Mononuclear cell (primary cell): ENCODE data around the gene PPDPF. TPM values are rescaled to one million over a fixed set of nuclear protein-coding genes. Genes with fewer than 3 reads are reported as not detected.
"Not testable (repeated sequence)": the region's sequence is repeated elsewhere in the genome, so short reads cannot be mapped to it uniquely, and the experiment has no call there.

Experiments
- H3K27me3 ChIP-seq: 2 replicates; pipeline ENCODE4 v1.6.0; 2011; ENCODE audit warnings: low read length, control low read depth; ENCODE audit not compliant: insufficient read depth
- H3K4me1 ChIP-seq: 2 replicates; pipeline ENCODE4 v1.5.1; 2011; ENCODE audit warnings: mild to moderate bottlenecking, low read length, control low read depth; ENCODE audit not compliant: insufficient read depth
- H3K4me3 ChIP-seq: 2 replicates; pipeline ENCODE4 v1.5.1; 2011; ENCODE audit warnings: mild to moderate bottlenecking, low read length, moderate library complexity
- H3K9me3 ChIP-seq: 2 replicates; pipeline ENCODE4 v1.5.1; 2011; ENCODE audit warnings: low read depth, mild to moderate bottlenecking, control low read depth, low read length
- total RNA-seq: library from RNA; depleted of rRNA; stranded (reverse); fragments of >200 nt; gene quantifications from one replicate; pipeline ENCODE4 v1.2.3, GENCODE V29; 2012

PPDPF gene
- total RNA-seq, 1 donor, result 57.6 TPM

- Histone ChIP-seq H3K4me1 (peaks cover 3% of the 10 kb centered on the region), H3K4me3 (no peak overlapping the region), H3K9me3 (no peaks in the 10 kb centered on the region), H3K27me3 (peaks cover 14% of the 10 kb centered on the region)
Observed at GRCh38 chr20:63502671-63503172, 17.8 kb upstream of the PPDPF start.

- H3K4me1 ChIP-seq, result peaks cover 3% of the 10 kb centered on the region
- no peaks in the 10 kb centered on the region for H3K9me3 ChIP-seq
- H3K27me3 ChIP-seq, result peaks cover 7% of the 10 kb centered on the region
- H3K4me3 ChIP-seq, result no peak overlapping the region
Observed at GRCh38 chr20:63503524-63503923, 17.0 kb upstream of the PPDPF start.

DNA sequence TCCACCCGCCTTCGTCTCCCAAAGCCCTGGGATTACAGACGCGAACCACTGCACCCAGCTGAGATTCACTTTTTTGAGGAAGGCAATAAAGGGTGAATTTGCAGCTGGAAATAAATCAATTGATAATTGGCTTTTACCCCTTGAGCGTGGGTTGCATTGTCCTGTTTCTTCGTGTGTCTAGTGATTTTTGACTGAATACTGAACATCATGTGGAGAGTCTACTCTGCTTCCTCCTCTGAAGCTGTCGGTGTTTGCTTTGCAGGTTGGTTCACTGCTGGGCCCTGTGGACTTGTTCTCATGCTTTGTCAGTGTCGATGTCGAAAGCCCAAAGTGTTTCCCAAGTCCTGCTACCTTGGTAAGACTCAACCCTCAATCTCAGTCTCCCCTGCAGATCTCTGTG lies 15.9 kb upstream of the PPDPF start:
- H3K4me1 ChIP-seq, result no peaks in the 10 kb centered on the region
- no peaks in the 10 kb centered on the region for H3K9me3 ChIP-seq
- H3K27me3 ChIP-seq, result peaks cover 4% of the 10 kb centered on the region
- H3K4me3 ChIP-seq, result no peak overlapping the region

GRCh38 chr20:63505281-63505680 lies 15.3 kb upstream of the PPDPF start:
- H3K4me3 ChIP-seq, result no peak overlapping the region
- no peaks in the 10 kb centered on the region for H3K27me3 ChIP-seq
- H3K9me3 ChIP-seq, result no peaks in the 10 kb centered on the region

DNA sequence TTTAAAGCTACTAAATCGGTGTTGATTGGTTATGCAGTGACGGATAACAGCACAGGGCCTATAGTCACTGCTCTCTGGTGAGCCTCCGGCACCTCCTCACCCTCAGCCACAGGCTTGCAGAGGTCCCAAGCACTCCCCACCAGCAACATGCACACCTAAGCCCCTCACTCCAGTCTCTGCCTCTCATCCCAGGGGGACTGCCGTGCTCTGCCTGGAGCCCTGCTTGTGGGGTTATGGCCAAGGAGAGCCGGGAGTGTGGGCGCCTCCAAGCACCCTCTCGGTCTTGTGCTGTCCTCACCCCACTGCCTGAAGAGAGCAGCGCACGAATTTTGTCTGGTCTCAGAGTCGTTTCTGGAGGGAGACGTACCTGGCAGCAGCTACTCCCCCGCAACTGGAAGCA lies 14.8 kb upstream of the PPDPF start:
- Histone ChIP-seq H3K27me3 (no peaks in the 10 kb centered on the region), H3K9me3 (no peaks in the 10 kb centered on the region), H3K4me1 (no peaks in the 10 kb centered on the region), H3K4me3 (no peak overlapping the region)

More at GRCh38 chr20:63505281-63505680, 15.3 kb upstream of the PPDPF start:
- no peaks in the 10 kb centered on the region for H3K4me1 ChIP-seq

DNA sequence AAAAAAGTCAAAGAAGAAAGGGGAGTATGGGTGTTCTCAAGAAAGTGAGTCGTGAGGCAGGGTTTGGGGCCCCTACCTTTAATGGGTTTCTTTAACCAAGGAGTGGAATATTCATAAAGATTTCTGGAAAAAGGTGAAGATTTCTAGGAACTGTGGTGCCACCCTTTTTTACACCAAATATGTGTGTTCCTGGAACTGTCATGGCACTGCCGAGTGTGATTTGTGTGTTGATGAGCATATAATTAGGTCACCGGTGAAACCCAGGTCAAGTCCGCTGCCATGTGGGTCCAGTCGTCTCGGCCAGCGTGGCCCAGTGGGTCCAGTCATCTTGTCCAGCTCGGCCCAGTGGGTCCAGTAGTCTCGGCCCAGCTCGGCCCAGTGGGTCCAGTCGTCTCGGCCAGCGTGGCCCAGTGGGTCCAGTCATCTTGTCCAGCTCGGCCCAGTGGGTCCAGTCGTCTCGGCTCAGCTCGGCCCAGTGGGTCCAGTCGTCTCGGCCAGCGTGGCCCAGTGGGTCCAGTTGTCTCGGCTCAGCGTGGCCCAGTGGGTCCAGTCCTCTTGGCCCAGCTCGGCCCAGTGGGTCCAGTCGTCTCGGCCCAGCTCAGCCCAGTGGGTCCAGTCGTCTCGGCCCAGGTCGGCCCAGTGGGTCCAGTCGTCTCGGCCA lies 13.4 kb upstream of the PPDPF start:
- H3K4me1 ChIP-seq, result no peaks in the 10 kb centered on the region
- H3K27me3 ChIP-seq, result peaks cover 4% of the 10 kb centered on the region
- no peak overlapping the region for H3K4me3 ChIP-seq
- H3K9me3 ChIP-seq, result no peaks in the 10 kb centered on the region

DNA sequence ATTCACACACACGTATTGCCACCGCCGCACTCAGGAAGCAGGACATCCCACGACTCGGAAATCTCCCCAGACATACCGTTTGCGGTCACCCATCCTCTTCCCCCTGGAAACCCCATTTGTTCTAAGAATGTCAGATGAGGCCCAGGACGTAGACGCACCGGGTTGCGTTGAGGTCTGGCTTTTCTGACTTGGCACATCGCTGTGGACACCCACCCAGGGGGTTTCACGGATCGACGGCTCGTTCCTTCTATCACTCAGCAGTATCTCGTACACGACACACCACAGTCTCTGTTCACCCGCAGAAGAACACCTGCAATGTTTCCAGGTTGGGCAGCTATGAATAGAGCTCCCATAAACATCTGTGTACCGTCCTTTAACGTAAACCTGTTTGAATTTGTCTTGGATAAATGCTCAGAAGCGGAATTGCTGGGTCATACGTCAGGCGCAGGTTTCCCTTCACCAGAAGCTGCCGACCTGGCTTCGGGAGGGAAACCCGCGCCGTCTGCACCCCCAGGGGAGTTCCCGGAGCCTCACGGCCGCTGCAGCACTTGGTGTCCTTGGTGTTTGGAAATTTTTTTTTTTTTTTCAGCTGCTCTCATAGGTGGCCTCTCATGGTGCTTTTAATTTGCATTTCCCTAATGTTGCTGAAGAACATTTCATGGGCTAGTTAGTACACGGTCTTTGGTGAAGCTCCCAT lies 12.3 kb upstream of the PPDPF start:
- no peaks in the 10 kb centered on the region for H3K9me3 ChIP-seq
- H3K4me1 ChIP-seq, result no peaks in the 10 kb centered on the region
- peaks cover 11% of the 10 kb centered on the region for H3K27me3 ChIP-seq
- H3K4me3 ChIP-seq, result no peak overlapping the region

DNA sequence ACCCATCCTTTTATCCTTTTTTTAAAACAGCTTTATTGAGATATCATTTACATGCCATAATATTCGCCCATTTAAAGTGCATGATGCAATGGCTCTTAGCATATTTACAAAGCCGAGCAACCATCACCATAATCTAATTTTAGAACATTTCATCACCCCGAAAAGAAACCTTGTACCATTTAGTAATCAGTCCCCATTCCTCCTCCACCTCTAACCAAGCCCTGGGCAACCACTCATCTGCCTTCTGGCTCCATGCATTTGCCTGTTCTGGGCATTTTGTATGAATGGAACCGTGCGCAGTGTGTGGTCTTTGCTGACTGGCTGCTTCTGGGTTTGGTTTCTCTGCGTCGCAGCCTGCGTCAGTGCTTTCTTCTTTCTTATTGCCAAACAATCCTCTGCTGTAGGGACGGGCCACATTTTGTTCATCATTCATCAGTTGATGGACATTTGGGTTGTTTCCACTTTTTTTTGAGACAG lies 11.4 kb upstream of the PPDPF start:
- no peaks in the 10 kb centered on the region for H3K4me1 ChIP-seq
- H3K27me3 ChIP-seq, result peaks cover 11% of the 10 kb centered on the region
- no peaks in the 10 kb centered on the region for H3K9me3 ChIP-seq

DNA sequence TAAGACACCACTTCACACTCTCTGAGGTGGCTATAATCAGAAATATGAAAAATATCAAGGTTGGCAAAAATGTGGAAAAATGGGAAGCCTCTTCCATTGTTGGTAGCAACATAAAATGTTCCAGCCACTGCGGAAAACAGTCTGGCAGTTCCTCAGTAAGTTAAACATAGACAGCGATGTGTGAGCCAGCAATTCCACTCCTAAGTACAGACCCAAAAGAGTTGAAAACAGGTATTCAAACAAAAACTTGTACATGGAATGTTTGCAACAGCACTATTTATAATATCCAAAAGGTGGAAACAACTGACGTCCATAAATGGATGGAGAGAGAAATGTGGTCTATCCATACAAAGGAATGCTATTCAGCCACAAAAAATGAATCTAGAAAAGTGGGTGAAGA lies 7.4 kb upstream of the PPDPF start:
- Histone ChIP-seq H3K4me1 (no peaks in the 10 kb centered on the region), H3K9me3 (no peaks in the 10 kb centered on the region), H3K27me3 (peaks cover 11% of the 10 kb centered on the region), H3K4me3 (no peak overlapping the region)

More for the DNA sequence above, 11.4 kb upstream of the PPDPF start:
- no peak overlapping the region for H3K4me3 ChIP-seq

GRCh38 chr20:63514520-63514919 lies 6.0 kb upstream of the PPDPF start:
- H3K4me1 ChIP-seq, H3K4me3 ChIP-seq, H3K9me3 ChIP-seq: not testable (repeated sequence)
- peaks cover 11% of the 10 kb centered on the region for H3K27me3 ChIP-seq

DNA sequence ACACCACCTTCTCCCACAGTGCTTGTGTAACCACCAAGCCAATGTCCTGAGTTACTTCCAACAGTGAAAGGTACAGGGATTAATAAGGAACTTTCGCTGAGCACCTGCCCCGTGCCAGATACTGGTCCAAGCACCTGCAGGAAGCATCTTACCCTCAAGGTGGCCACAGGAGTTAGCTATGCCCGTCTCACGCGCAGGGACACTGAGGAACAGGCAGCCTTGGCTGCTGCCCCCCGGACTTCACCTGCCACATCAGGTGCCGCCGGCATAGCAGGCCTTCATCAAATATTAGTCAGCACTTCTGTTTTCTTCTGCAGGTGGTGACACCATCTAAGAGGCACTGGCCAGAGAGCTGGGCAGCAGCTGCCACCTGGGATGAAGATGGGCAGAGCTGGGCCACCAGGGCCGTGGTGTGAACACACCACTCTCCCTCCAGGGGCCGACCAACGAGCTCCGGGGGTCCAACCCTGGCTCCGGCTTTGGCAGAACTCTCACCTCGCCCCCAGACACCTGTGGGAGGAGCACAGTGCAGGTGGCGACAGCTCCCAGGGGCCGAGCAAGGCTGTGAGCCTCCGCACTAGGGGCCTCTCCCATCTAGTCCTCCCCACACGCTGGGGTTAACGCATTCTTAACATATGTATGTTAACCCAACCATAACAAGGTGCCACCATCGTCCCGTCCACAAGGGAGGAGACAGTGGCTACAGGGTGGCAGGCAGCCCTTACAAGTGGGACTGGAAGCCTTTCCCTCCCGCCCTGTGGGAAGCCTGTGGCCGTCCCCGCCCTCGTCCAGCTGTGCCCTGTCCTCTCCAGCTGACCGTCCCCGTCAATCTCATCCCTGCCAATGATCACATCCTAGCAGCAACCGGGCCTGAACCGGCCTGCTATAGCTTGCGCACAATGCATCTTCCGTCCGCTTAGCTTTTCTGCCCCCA lies 2.9 kb upstream of the PPDPF start:
- Histone ChIP-seq H3K27me3 (peaks cover 3% of the 10 kb centered on the region), H3K4me1 (peaks cover 21% of the 10 kb centered on the region), H3K4me3 (no peak overlapping the region), H3K9me3 (no peaks in the 10 kb centered on the region)

DNA sequence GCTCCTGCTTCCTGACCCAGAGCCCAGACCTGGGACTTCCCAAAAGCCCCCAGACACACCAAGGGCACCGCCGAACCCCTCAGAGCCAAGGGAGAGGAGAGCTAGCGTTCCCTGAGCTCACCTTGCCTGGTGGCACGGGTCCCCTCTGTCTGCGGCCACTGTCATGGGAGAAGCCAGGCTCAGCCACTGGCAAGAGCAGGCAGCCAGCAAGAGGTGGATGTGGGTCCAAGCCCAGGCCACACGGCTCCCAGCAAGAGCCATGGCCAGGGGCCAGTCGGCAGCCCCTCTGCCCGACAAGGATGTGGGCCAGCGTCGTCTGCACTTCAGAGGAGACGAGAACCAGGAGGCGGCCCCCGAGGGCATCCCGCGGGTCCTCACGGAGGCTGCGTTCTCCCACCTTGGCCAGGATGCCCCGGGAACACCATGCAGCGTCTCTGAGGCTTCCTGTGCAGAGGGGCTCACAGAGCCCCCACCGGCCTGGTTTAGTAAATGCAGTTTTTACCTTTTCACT lies 2.2 kb upstream of the PPDPF start:
- Histone ChIP-seq H3K4me3 (no peak overlapping the region), H3K4me1 (peaks cover 21% of the 10 kb centered on the region), H3K27me3 (no peaks in the 10 kb centered on the region), H3K9me3 (no peaks in the 10 kb centered on the region)

- Histone ChIP-seq H3K27me3 (no peaks in the 10 kb centered on the region), H3K9me3 (no peaks in the 10 kb centered on the region), H3K4me1 (peaks cover 21% of the 10 kb centered on the region), H3K4me3 (no peak overlapping the region)
Observed at GRCh38 chr20:63518946-63519667, 1.5 kb upstream of the PPDPF start.
